PC-9 (cell line): Measurements from ENCODE around the gene TMPRSS5. TPM values are rescaled to one million over a fixed set of nuclear protein-coding genes. Genes with fewer than 3 reads are reported as not detected.

Source experiments
- BruUV-seq: library from RNA; stranded (reverse); fragments of 400-500 nt; replicated peaks from 2 replicates; lab custom pipeline; 2021; lab: Mats Ljungman, UMichigan
- CTCF ChIA-PET: fragments of 300-600 bp; sonication (Branson Sonifier 250); formaldehyde crosslinking; loops from one replicate; lab custom pipeline; 2022; ENCODE audit warnings: antibody characterized with exemption; lab: Charles Lee
- POLR2A ChIA-PET: fragments of 300-600 bp; sonication (Branson Sonifier 250); formaldehyde crosslinking; loops from one replicate; lab custom pipeline; 2022; ENCODE audit warnings: antibody characterized with exemption; ENCODE audit not compliant: unreplicated experiment; lab: Charles Lee
- DNase-seq, 2 experiments: peaks; one replicate each; pipeline versions ENCODE4 v3.0.0 to v3.0.0-alpha.2; 2015 to 2022; ENCODE audit warnings: mixed read lengths in 1 of 2
- H2AFZ ChIP-seq: fragments of 200-600 bp; sonication (generic); 2 replicates; pipeline ENCODE4 v1.8.1; 2017; ENCODE audit warnings: antibody characterized with exemption
- H3F3A ChIP-seq: fragments of 200-600 bp; sonication (generic); 2 replicates; pipeline ENCODE4 v1.8.1; 2017; ENCODE audit warnings: antibody characterized with exemption, mild to moderate bottlenecking, low read depth; ENCODE audit not compliant: insufficient read depth
- H3K27ac ChIP-seq: fragments of 200-600 bp; sonication (generic); 2 replicates; pipeline ENCODE4 v1.6.1; 2016; ENCODE audit warnings: mixed run types
- H3K27me3 ChIP-seq: fragments of 200-600 bp; sonication (generic); 2 replicates; pipeline ENCODE4 v1.6.1; 2016; ENCODE audit warnings: low read depth, mixed run types; ENCODE audit not compliant: insufficient read depth
- H3K36me3 ChIP-seq: fragments of 200-600 bp; sonication (generic); 2 replicates; pipeline ENCODE4 v1.6.1; 2016; ENCODE audit warnings: low read depth, mixed run types
- H3K4me1 ChIP-seq: fragments of 200-600 bp; sonication (generic); replicated peaks from 2 replicates; pipeline ENCODE4 v1.6.1; 2016; ENCODE audit warnings: mixed run types; ENCODE audit not compliant: insufficient read depth
- H3K4me2 ChIP-seq: fragments of 200-600 bp; sonication (generic); 2 replicates; pipeline ENCODE4 v1.6.1; 2017; ENCODE audit warnings: mixed run types
- H3K4me3 ChIP-seq: fragments of 200-600 bp; sonication (generic); 2 replicates; pipeline ENCODE4 v1.6.1; 2016; ENCODE audit warnings: mixed run types
- H3K79me2 ChIP-seq: fragments of 200-600 bp; sonication (generic); 2 replicates; pipeline ENCODE4 v1.6.1; 2017; ENCODE audit warnings: low read depth, mixed run types
- H3K9me2 ChIP-seq: fragments of 200-600 bp; sonication (generic); 2 replicates; pipeline ENCODE4 v1.8.1; 2017; ENCODE audit warnings: mild to moderate bottlenecking; ENCODE audit not compliant: insufficient read depth
- H3K9me3 ChIP-seq: fragments of 200-600 bp; sonication (generic); 2 replicates; pipeline ENCODE4 v1.8.1; 2016; ENCODE audit warnings: low read depth; ENCODE audit not compliant: insufficient read depth
- H4K20me1 ChIP-seq: fragments of 200-600 bp; sonication (generic); 2 replicates; pipeline ENCODE4 v1.8.1; 2017; ENCODE audit not compliant: insufficient read depth
- EZH2 ChIP-seq: fragments of 200-600 bp; sonication (generic); IDR thresholded peaks from 2 replicates; pipeline ENCODE4 v1.8.0; 2017; ENCODE audit warnings: antibody characterized with exemption, low read depth
- intact Hi-C: fragments of 100-400 bp; cut with micrococcal nuclease; formaldehyde crosslinking; loops from one replicate; pipeline ENCODE4 v1.10.0; 2022; ENCODE audit not compliant: unreplicated experiment
- total RNA-seq: library from RNA; stranded (reverse); gene quantifications from 2 replicates; pipeline ENCODE4 v1.2.3, GENCODE V29; 2021
- TF ChIP-seq, protein P1 (sequence below): fragments of 200-600 bp; sonication (generic); conservative IDR thresholded peaks from 2 replicates; pipeline ENCODE4 v1.6.1; 2017; ENCODE audit warnings: mixed run types, antibody characterized with exemption, mild to moderate bottlenecking, moderate library complexity

Gene TMPRSS5
- total RNA-seq, 1 experiment from 2014 or later, result 0.83 TPM

DNA sequence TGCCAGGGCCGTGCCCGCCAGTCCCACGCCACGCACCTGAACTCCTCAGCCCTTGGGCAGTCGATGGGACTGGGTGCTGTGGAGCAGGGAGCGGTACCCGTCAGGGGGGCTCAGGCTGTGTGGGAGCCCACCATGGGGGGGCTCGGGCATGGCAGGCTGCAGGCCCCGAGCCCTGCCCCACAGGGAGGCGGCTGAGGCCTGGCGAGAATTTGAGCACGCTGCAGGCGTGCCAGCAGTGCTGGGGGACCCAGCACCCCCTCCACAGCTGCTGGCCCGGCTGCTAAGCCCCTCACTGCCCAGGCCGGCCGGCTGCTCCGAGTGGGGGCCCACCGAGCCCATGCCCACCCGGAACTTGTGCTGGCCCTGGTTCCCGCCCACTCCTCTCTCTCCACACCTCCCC is 56.8 kb downstream of the TMPRSS5 start:
- Histone ChIP-seq H2AFZ (no peak overlapping the region), H3K9me2 (no peaks in the 10 kb centered on the region), H3K4me2 (no peak overlapping the region), H3F3A (no peaks in the 10 kb centered on the region), H3K79me2 (no peaks in the 10 kb centered on the region), H3K4me1 (no peaks in the 10 kb centered on the region), H3K9me3 (no peaks in the 10 kb centered on the region), H4K20me1 (0 out of 2 replicates have a peak, but pooled peaks cover 3% of the 10 kb centered on the region), H3K27ac (no peak overlapping the region), H3K27me3 (peaks cover 90% of the 10 kb centered on the region), H3K4me3 (no peak overlapping the region), H3K36me3 (no peaks in the 10 kb centered on the region)
- DNase-seq, result no peak
- no TSS peak for BruUV-seq
- TF ChIP-seq, protein P1, sequence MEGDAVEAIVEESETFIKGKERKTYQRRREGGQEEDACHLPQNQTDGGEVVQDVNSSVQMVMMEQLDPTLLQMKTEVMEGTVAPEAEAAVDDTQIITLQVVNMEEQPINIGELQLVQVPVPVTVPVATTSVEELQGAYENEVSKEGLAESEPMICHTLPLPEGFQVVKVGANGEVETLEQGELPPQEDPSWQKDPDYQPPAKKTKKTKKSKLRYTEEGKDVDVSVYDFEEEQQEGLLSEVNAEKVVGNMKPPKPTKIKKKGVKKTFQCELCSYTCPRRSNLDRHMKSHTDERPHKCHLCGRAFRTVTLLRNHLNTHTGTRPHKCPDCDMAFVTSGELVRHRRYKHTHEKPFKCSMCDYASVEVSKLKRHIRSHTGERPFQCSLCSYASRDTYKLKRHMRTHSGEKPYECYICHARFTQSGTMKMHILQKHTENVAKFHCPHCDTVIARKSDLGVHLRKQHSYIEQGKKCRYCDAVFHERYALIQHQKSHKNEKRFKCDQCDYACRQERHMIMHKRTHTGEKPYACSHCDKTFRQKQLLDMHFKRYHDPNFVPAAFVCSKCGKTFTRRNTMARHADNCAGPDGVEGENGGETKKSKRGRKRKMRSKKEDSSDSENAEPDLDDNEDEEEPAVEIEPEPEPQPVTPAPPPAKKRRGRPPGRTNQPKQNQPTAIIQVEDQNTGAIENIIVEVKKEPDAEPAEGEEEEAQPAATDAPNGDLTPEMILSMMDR, result no peak
- no peak for TF ChIP-seq EZH2
- intact Hi-C loops, result no loop called here
- CTCF ChIA-PET, result no interaction called here
- POLR2A ChIA-PET, result no interaction called here

DNA sequence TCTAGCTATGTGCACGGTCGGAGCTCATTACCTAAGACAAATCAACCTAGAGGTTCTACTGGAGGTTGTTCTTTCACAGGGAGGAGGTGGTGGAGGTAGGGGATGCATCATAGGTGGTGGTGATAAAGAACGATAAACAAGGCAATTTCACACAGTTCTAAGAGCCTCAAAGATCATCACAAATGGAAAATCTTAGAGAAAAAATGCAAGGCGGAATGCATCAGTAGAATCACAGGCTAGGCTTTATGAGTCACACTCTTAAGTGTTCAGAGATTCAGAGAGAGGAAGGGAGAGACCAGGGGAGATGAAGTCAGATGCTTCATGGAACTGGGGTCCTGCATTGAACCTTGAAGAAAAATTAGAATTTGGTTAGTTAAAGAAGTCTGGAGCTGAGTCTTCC is 58.3 kb downstream of the TMPRSS5 start:
- H3F3A ChIP-seq, result no peaks in the 10 kb centered on the region
- no peak overlapping the region for H3K4me2 ChIP-seq
- no peak overlapping the region for H3K4me3 ChIP-seq
- DNase-seq, result no peak
- no TSS peak for BruUV-seq
- H3K4me1 ChIP-seq, result no peaks in the 10 kb centered on the region
- no peaks in the 10 kb centered on the region for H3K9me3 ChIP-seq
- H2AFZ ChIP-seq, result no peak overlapping the region
- no peaks in the 10 kb centered on the region for H4K20me1 ChIP-seq
- intact Hi-C loops, result no loop called here
- no peaks in the 10 kb centered on the region for H3K79me2 ChIP-seq
- TF ChIP-seq, protein P1, result no peak
- TF ChIP-seq EZH2, result no peak
- no peak overlapping the region for H3K27ac ChIP-seq
- peaks cover 91% of the 10 kb centered on the region for H3K27me3 ChIP-seq
- no peaks in the 10 kb centered on the region for H3K36me3 ChIP-seq
- no peaks in the 10 kb centered on the region for H3K9me2 ChIP-seq
- ChIA-PET CTCF (no interaction called here), POLR2A (no interaction called here)

DNA sequence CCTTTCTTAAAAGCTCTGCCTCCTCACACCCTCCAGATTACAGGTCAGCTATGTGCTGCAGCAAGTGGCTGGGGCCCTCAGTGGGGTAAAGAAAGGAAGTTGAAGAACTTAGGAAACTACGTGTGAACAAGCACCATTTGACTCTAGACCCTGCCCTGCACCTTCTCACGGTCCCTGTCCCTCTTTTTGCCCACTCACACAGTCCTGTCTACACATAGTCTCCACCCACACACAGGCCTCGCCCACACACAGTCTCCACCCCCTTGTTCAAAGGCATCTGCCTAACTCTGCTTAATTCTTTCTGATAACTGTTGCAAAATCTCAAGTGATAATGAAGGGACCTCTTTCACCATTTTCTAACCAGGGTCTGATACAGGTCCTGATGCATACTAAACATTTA is 59.0 kb downstream of the TMPRSS5 start:
- H3K4me2 ChIP-seq, result no peak overlapping the region
- no peaks in the 10 kb centered on the region for H3K4me1 ChIP-seq
- no peak overlapping the region for H3K27ac ChIP-seq
- no peak overlapping the region for H2AFZ ChIP-seq
- ChIA-PET CTCF (no interaction called here), POLR2A (no interaction called here)
- H3K36me3 ChIP-seq, result no peaks in the 10 kb centered on the region
- H3K9me2 ChIP-seq, result no peaks in the 10 kb centered on the region
- H4K20me1 ChIP-seq, result no peaks in the 10 kb centered on the region
- H3K79me2 ChIP-seq, result no peaks in the 10 kb centered on the region
- H3K9me3 ChIP-seq, result no peaks in the 10 kb centered on the region
- peaks cover 96% of the 10 kb centered on the region for H3K27me3 ChIP-seq
- TF ChIP-seq, protein P1, result no peak
- no peak for TF ChIP-seq EZH2
- no peak overlapping the region for H3K4me3 ChIP-seq
- intact Hi-C loops, result no loop called here
- no peaks in the 10 kb centered on the region for H3F3A ChIP-seq
- BruUV-seq, result no TSS peak
- DNase-seq, result no peak
